HepG2 (cell line): Measurements from ENCODE around the gene KLRD1. TPM values are rescaled to one million over a fixed set of nuclear protein-coding genes. Genes with fewer than 3 reads are reported as not detected.

Experiments
- ATAC-seq: fragments of 200-7000 bp; cut with Tn5 transposase; 3 replicates; pipeline ENCODE4 v1.9.1; 2020; ENCODE audit warnings: mild to moderate bottlenecking, moderate library complexity
- BruUV-seq: library from RNA; stranded (reverse); fragments of 400-500 nt; replicated peaks from 2 replicates; lab custom pipeline; 2021; lab: Mats Ljungman, UMichigan
- CTCF ChIA-PET: fragments of 300-600 bp; formaldehyde crosslinking; extraction: SDS; loops from one replicate; lab custom pipeline; 2021; ENCODE audit warnings: low total read pairs, inconsistent platforms, low intra/inter-chr PET ratio; lab: Yijun Ruan, JAX
- POLR2A ChIA-PET: fragments of 350-600 bp; sonication (Branson Sonifier 250); formaldehyde crosslinking; loops from one replicate; lab custom pipeline; 2020; ENCODE audit warnings: antibody characterized with exemption, inconsistent platforms; lab: Yijun Ruan, JAX
- DNase-seq: peaks from one replicate; pipeline ENCODE4 v3.0.0-alpha.2; 2015; ENCODE audit warnings: low spot score
- FAIRE-seq: peaks from 3 replicates; lab custom pipeline; 2011; peaks lifted over from hg19 to GRCh38; lab: Jason Lieb, UNC
- H2AFZ ChIP-seq: one replicate; pipeline ENCODE4 v1.6.1; 2011; ENCODE audit warnings: low read length, inconsistent platforms
- H3K27ac ChIP-seq: fragments of 300-600 bp; 3 replicates; pipeline ENCODE4 v1.8.0; 2011; ENCODE audit warnings: mixed run types, mild to moderate bottlenecking, mixed read lengths, low read length, inconsistent platforms; ENCODE audit not compliant: insufficient read depth; ENCODE audit errors: extremely low read length
- H3K27me3 ChIP-seq, 2 experiments: fragments of 200-600 bp in 1 of 2; 2 replicates in 1 of 2; 3 replicates in 1 of 2; pipeline versions ENCODE4 v1.6.0 to v1.8.0; 2011; ENCODE audit warnings: low read length in 2 of 2, mild to moderate bottlenecking in 2 of 2, moderate library complexity in 2 of 2, inconsistent platforms in 1 of 2; ENCODE audit not compliant: insufficient read depth in 2 of 2, control insufficient read depth in 1 of 2
- H3K36me3 ChIP-seq, 2 experiments: fragments of 200-600 bp in 1 of 2; replicated peaks in 1 of 2; 2 replicates in 1 of 2; 3 replicates in 1 of 2; pipeline versions ENCODE4 v1.5.1 to v1.8.0; 2011; ENCODE audit warnings: low read length in 2 of 2, inconsistent platforms in 1 of 2; ENCODE audit not compliant: insufficient read depth in 2 of 2, control insufficient read depth in 1 of 2
- H3K4me1 ChIP-seq: 2 replicates; pipeline ENCODE4 v1.5.1; 2012; ENCODE audit warnings: low read length, inconsistent platforms; ENCODE audit not compliant: insufficient read depth
- H3K4me2 ChIP-seq: 2 replicates; pipeline ENCODE4 v1.6.0; 2011; ENCODE audit warnings: low read depth, low read length, inconsistent platforms
- H3K4me3 ChIP-seq, 3 experiments: fragments of 200-600 bp in 1 of 3; sonication (generic), shearing (Covaris generic) in 1 of 3; replicated peaks in 1 of 3; 2 replicates each; pipeline ENCODE4 v1.5.1; 2011 to 2016; ENCODE audit warnings: low read length in 3 of 3, inconsistent platforms in 2 of 3, low read depth in 2 of 3, mild to moderate bottlenecking in 2 of 3, control low read depth in 1 of 3, mixed read lengths in 1 of 3; ENCODE audit not compliant: insufficient read depth in 1 of 3
- H3K79me2 ChIP-seq: one replicate; pipeline ENCODE4 v1.6.1; 2011; ENCODE audit warnings: low read length, inconsistent platforms; ENCODE audit not compliant: insufficient read depth
- H3K9ac ChIP-seq: 2 replicates; pipeline ENCODE4 v1.6.0; 2011; ENCODE audit warnings: mild to moderate bottlenecking, low read depth, low read length, inconsistent platforms; ENCODE audit not compliant: insufficient read depth
- H3K9me3 ChIP-seq: 2 replicates; pipeline ENCODE4 v1.5.1; 2012; ENCODE audit warnings: mild to moderate bottlenecking, low read length
- H4K20me1 ChIP-seq: 2 replicates; pipeline ENCODE4 v1.6.0; 2011; ENCODE audit warnings: inconsistent platforms, mild to moderate bottlenecking, low read length, moderate library complexity; ENCODE audit not compliant: insufficient read depth
- ATRX ChIP-seq: sonication (generic); formaldehyde crosslinking; IDR thresholded peaks from 2 replicates; pipeline ENCODE4 v1.4.0; 2020; ENCODE audit warnings: missing genetic modification reagents, borderline replicate concordance
- GATA4 ChIP-seq: sonication (generic); IDR thresholded peaks from 2 replicates; pipeline ENCODE4 v1.6.1; 2016; ENCODE audit warnings: antibody characterized with exemption, low read depth, borderline replicate concordance
- SNAI1 ChIP-seq: sonication (generic); formaldehyde crosslinking; IDR thresholded peaks from 2 replicates; pipeline ENCODE4 v1.5.0; 2020; ENCODE audit warnings: mild to moderate bottlenecking, missing genetic modification reagents, borderline replicate concordance
- SRSF4 ChIP-seq: fragments of 200-400 bp; formaldehyde crosslinking; IDR thresholded peaks from one replicate; pipeline ENCODE4 v1.6.1; 2018; ENCODE audit warnings: mild to moderate bottlenecking, low read depth, low read length, moderate library complexity; ENCODE audit not compliant: poor library complexity, severe bottlenecking
- ZFP41 ChIP-seq: sonication (generic); formaldehyde crosslinking; IDR thresholded peaks from 2 replicates; pipeline ENCODE4 v1.4.0; 2020; ENCODE audit warnings: mild to moderate bottlenecking, missing genetic modification reagents, borderline replicate concordance
- WGBS: methylation state at CpG from one replicate; pipeline ENCODE4 v1.1.6; 2017; ENCODE audit warnings: low lambda C conversion rate; 5-methylcytosine and 5-hydroxymethylcytosine counted together
- in situ Hi-C: cut with HindIII; loops from 2 replicates; pipeline ENCODE4 v1.10.0; 2017; ENCODE audit warnings: low pct_unique_long_range_greater_than_20kb; ENCODE audit not compliant: extremely low pct_ligation_motif_present
- intact Hi-C: fragments of 100-400 bp; cut with micrococcal nuclease; formaldehyde crosslinking; loops from one replicate; pipeline ENCODE4 v1.10.0; 2022; ENCODE audit not compliant: unreplicated experiment
- polyA plus RNA-seq, 8 experiments: library from polyadenylated mRNA; depleted of rRNA in 3 of 8; stranded (reverse) in 7 of 8; unstranded in 1 of 8; fragments of >200 nt; fragmentation: Illumina TruSeq in 4 of 8; extraction: Trizol in 4 of 8; gene quantifications; 2 replicates each; pipeline versions ENCODE4 v1.2.1 to v1.2.3, GENCODE V29; 2011 to 2016; ENCODE audit warnings: low read depth in 4 of 8, missing spikeins in 1 of 8, mixed read lengths in 1 of 8; ENCODE audit not compliant: insufficient read depth in 1 of 8
- total RNA-seq, 5 experiments: library from RNA; depleted of rRNA; stranded (reverse); fragments of >200 nt; fragmentation: Illumina TruSeq; extraction: Trizol; gene quantifications; 2 replicates each; pipeline ENCODE4 v1.2.3, GENCODE V29; 2016; ENCODE audit warnings: low read depth in 1 of 5
- TF ChIP-seq, protein P1 (sequence below): sonication (generic); formaldehyde crosslinking; IDR thresholded peaks from 2 replicates; pipeline ENCODE4 v1.5.1; 2020; ENCODE audit warnings: missing genetic modification reagents, mild to moderate bottlenecking, borderline replicate concordance
- TF ChIP-seq, protein P2 (sequence below), 2 experiments: sonication (generic) in 1 of 2; formaldehyde crosslinking in 1 of 2; IDR thresholded peaks; 2 replicates each; pipeline versions ENCODE4 v1.4.0 to v1.6.1; 2016 to 2020; ENCODE audit warnings: borderline replicate concordance in 1 of 2, low read depth in 1 of 2, mild to moderate bottlenecking in 1 of 2, missing genetic modification reagents in 1 of 2
- TF ChIP-seq, protein P3 (sequence below): sonication (generic); formaldehyde crosslinking; IDR thresholded peaks from 2 replicates; pipeline ENCODE4 v1.9.0; 2021; ENCODE audit warnings: mild to moderate bottlenecking, missing genetic modification reagents

The KLRD1 gene
- total and polyA plus RNA-seq, 2 of the 13 experiments (the other 11 are each of a cell fraction or from before 2014, with no cell fraction given) = 0.01 TPM; not detected in 1

DNA sequence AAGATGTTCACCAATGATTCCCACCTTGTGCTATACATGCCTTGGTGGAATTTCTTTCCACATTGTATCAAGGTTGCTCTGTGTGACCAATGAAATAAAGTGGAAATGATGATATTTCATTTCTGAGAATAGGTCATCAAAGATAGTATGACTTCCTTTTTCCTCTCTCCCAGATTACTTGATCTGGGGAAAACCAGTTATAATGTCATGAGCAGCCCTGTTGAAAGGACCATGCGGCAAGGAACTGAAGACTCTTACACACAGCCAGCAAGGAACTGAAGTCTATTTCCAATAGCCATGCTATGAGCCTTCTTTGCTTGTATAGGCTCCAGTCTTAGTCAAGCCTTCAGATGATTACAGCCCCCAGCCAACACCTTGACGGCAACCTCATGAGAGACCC lies 11.7 kb downstream of the KLRD1 start:
- DNase-seq (no peak), FAIRE-seq (no peak), ATAC-seq (no peak)
- Histone ChIP-seq H3K36me3 (no peaks in the 10 kb centered on the region), H3K9me3 (no peaks in the 10 kb centered on the region), H2AFZ (no peak overlapping the region), H3K27me3 (no peaks in the 10 kb centered on the region), H3K4me1 (no peaks in the 10 kb centered on the region), H3K4me3 (no peak overlapping the region), H3K4me2 (no peak overlapping the region), H3K27ac (no peak overlapping the region), H3K9ac (no peak overlapping the region), H4K20me1 (no peaks in the 10 kb centered on the region), H3K79me2 (no peaks in the 10 kb centered on the region)
- BruUV-seq = no TSS peak
- ChIA-PET POLR2A (no interaction called here), CTCF (no interaction called here)
- in situ Hi-C loops = no loop called here
- 33% methylated on average over 2 of the region's 2 CpGs for WGBS
- intact Hi-C loops = no loop called here
- TF ChIP-seq, protein P1, sequence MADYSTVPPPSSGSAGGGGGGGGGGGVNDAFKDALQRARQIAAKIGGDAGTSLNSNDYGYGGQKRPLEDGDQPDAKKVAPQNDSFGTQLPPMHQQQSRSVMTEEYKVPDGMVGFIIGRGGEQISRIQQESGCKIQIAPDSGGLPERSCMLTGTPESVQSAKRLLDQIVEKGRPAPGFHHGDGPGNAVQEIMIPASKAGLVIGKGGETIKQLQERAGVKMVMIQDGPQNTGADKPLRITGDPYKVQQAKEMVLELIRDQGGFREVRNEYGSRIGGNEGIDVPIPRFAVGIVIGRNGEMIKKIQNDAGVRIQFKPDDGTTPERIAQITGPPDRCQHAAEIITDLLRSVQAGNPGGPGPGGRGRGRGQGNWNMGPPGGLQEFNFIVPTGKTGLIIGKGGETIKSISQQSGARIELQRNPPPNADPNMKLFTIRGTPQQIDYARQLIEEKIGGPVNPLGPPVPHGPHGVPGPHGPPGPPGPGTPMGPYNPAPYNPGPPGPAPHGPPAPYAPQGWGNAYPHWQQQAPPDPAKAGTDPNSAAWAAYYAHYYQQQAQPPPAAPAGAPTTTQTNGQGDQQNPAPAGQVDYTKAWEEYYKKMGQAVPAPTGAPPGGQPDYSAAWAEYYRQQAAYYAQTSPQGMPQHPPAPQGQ (CRISPR knock-in tag) = no peak
- TF ChIP-seq ATRX (CRISPR knock-in tag) = no peak
- TF ChIP-seq, protein P2, sequence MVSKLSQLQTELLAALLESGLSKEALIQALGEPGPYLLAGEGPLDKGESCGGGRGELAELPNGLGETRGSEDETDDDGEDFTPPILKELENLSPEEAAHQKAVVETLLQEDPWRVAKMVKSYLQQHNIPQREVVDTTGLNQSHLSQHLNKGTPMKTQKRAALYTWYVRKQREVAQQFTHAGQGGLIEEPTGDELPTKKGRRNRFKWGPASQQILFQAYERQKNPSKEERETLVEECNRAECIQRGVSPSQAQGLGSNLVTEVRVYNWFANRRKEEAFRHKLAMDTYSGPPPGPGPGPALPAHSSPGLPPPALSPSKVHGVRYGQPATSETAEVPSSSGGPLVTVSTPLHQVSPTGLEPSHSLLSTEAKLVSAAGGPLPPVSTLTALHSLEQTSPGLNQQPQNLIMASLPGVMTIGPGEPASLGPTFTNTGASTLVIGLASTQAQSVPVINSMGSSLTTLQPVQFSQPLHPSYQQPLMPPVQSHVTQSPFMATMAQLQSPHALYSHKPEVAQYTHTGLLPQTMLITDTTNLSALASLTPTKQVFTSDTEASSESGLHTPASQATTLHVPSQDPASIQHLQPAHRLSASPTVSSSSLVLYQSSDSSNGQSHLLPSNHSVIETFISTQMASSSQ (IDR thresholded peaks at IDR 0.05; ENCODE audit: low read depth) = no peak
- TF ChIP-seq, protein P2 (CRISPR knock-in tag; IDR thresholded peaks at IDR 0.05; ENCODE audit: borderline replicate concordance) = no peak
- no peak for TF ChIP-seq GATA4
- no peak for TF ChIP-seq SRSF4
- TF ChIP-seq ZFP41 (CRISPR knock-in tag) = no peak
- no peak for TF ChIP-seq SNAI1
- TF ChIP-seq, protein P3, sequence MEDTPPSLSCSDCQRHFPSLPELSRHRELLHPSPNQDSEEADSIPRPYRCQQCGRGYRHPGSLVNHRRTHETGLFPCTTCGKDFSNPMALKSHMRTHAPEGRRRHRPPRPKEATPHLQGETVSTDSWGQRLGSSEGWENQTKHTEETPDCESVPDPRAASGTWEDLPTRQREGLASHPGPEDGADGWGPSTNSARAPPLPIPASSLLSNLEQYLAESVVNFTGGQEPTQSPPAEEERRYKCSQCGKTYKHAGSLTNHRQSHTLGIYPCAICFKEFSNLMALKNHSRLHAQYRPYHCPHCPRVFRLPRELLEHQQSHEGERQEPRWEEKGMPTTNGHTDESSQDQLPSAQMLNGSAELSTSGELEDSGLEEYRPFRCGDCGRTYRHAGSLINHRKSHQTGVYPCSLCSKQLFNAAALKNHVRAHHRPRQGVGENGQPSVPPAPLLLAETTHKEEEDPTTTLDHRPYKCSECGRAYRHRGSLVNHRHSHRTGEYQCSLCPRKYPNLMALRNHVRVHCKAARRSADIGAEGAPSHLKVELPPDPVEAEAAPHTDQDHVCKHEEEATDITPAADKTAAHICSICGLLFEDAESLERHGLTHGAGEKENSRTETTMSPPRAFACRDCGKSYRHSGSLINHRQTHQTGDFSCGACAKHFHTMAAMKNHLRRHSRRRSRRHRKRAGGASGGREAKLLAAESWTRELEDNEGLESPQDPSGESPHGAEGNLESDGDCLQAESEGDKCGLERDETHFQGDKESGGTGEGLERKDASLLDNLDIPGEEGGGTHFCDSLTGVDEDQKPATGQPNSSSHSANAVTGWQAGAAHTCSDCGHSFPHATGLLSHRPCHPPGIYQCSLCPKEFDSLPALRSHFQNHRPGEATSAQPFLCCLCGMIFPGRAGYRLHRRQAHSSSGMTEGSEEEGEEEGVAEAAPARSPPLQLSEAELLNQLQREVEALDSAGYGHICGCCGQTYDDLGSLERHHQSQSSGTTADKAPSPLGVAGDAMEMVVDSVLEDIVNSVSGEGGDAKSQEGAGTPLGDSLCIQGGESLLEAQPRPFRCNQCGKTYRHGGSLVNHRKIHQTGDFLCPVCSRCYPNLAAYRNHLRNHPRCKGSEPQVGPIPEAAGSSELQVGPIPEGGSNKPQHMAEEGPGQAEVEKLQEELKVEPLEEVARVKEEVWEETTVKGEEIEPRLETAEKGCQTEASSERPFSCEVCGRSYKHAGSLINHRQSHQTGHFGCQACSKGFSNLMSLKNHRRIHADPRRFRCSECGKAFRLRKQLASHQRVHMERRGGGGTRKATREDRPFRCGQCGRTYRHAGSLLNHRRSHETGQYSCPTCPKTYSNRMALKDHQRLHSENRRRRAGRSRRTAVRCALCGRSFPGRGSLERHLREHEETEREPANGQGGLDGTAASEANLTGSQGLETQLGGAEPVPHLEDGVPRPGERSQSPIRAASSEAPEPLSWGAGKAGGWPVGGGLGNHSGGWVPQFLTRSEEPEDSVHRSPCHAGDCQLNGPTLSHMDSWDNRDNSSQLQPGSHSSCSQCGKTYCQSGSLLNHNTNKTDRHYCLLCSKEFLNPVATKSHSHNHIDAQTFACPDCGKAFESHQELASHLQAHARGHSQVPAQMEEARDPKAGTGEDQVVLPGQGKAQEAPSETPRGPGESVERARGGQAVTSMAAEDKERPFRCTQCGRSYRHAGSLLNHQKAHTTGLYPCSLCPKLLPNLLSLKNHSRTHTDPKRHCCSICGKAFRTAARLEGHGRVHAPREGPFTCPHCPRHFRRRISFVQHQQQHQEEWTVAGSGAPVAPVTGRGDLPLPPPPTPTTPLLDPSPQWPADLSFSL (CRISPR knock-in tag) = no peak
